Measurements from ENCODE around the gene SPATA6. TPM values are rescaled to one million over a fixed set of nuclear protein-coding genes. Genes with fewer than 3 reads are reported as not detected.
A peak's percentile ranks its signal among the peaks of the same experiment; 100 is the strongest.

Gene SPATA6
- total RNA-seq, 1 donor from 2014 or later, result 4.6 TPM

GRCh38 chr1:48498096-48498791 is 26.2 kb upstream of the SPATA6 start:
- Histone ChIP-seq H3K27me3 (ENCODE audit: control insufficient read depth, insufficient read depth, low read length) (no peaks in the 10 kb centered on the region), H3K36me3 (ENCODE audit: control insufficient read depth, insufficient read depth, low read length) (no peaks in the 10 kb centered on the region), H3K4me3 (ENCODE audit: low read depth, low read length) (no peak overlapping the region)
- no peak for DNase-seq (ENCODE audit: low read depth)
- peak; percentile 99 for TF ChIP-seq CTCF (IDR thresholded peaks at IDR 0.05; ENCODE audit: insufficient read depth, low read length, poor library complexity, severe bottlenecking)

GRCh38 chr1:48495911-48496310 is 23.9 kb upstream of the SPATA6 start:
- TF ChIP-seq CTCF (IDR thresholded peaks at IDR 0.05; ENCODE audit: insufficient read depth, low read length, poor library complexity, severe bottlenecking), result no peak
- H3K4me3 ChIP-seq (ENCODE audit: low read depth, low read length), result no peak overlapping the region
- no peaks in the 10 kb centered on the region for H3K36me3 ChIP-seq (ENCODE audit: control insufficient read depth, insufficient read depth, low read length)
- no peaks in the 10 kb centered on the region for H3K27me3 ChIP-seq (ENCODE audit: control insufficient read depth, insufficient read depth, low read length)
- DNase-seq (ENCODE audit: low read depth), result no peak

GRCh38 chr1:48495166-48495565 is 23.2 kb upstream of the SPATA6 start:
- no peak for DNase-seq (ENCODE audit: low read depth)
- H3K4me3 ChIP-seq (ENCODE audit: low read depth, low read length), result no peak overlapping the region

GRCh38 chr1:48493970-48494769 is 22.2 kb upstream of the SPATA6 start:
- no peak for TF ChIP-seq CTCF (IDR thresholded peaks at IDR 0.05; ENCODE audit: insufficient read depth, low read length, poor library complexity, severe bottlenecking)
- no peak overlapping the region for H3K4me3 ChIP-seq (ENCODE audit: low read depth, low read length)
- peak; percentile 64 for DNase-seq (ENCODE audit: low read depth)
- no peaks in the 10 kb centered on the region for H3K36me3 ChIP-seq (ENCODE audit: control insufficient read depth, insufficient read depth, low read length)
- no peaks in the 10 kb centered on the region for H3K27me3 ChIP-seq (ENCODE audit: control insufficient read depth, insufficient read depth, low read length)

More at GRCh38 chr1:48495166-48495565, 23.2 kb upstream of the SPATA6 start:
- no peak for TF ChIP-seq CTCF (IDR thresholded peaks at IDR 0.05; ENCODE audit: insufficient read depth, low read length, poor library complexity, severe bottlenecking)
- no peaks in the 10 kb centered on the region for H3K36me3 ChIP-seq (ENCODE audit: control insufficient read depth, insufficient read depth, low read length)
- no peaks in the 10 kb centered on the region for H3K27me3 ChIP-seq (ENCODE audit: control insufficient read depth, insufficient read depth, low read length)

GRCh38 chr1:48493041-48493440 is 21.0 kb upstream of the SPATA6 start:
- no peak for TF ChIP-seq CTCF (IDR thresholded peaks at IDR 0.05; ENCODE audit: insufficient read depth, low read length, poor library complexity, severe bottlenecking)
- no peaks in the 10 kb centered on the region for H3K27me3 ChIP-seq (ENCODE audit: control insufficient read depth, insufficient read depth, low read length)
- no peak overlapping the region for H3K4me3 ChIP-seq (ENCODE audit: low read depth, low read length)
- H3K36me3 ChIP-seq (ENCODE audit: control insufficient read depth, insufficient read depth, low read length), result no peaks in the 10 kb centered on the region
- no peak for DNase-seq (ENCODE audit: low read depth)

Data from kidney epithelial cell (primary cell).